HCT116 (cell line): ENCODE results near the gene FNDC3B.

Experiments used
- CTCF ChIP-seq, 3 experiments: fragments of 200-600 bp in 1 of 3; sonication (generic) in 1 of 3; IDR thresholded peaks in 2 of 3; conservative IDR thresholded peaks in 1 of 3; 2 replicates each; pipeline ENCODE4 v1.5.1; 2012 to 2017; ENCODE audit warnings: low read depth in 2 of 3, low read length in 2 of 3, antibody characterized with exemption in 1 of 3, borderline replicate concordance in 1 of 3, control low read depth in 1 of 3, mild to moderate bottlenecking in 1 of 3, mixed read lengths in 1 of 3, mixed run types in 1 of 3, moderate library complexity in 1 of 3; ENCODE audit not compliant: insufficient read depth in 1 of 3
- FOSL1 ChIP-seq: IDR thresholded peaks from 2 replicates; pipeline ENCODE4 v1.6.1; 2012; ENCODE audit warnings: low read depth
- POLR2A ChIP-seq: IDR thresholded peaks from 2 replicates; pipeline ENCODE4 v1.7.0; 2011; ENCODE audit warnings: borderline replicate concordance; ENCODE audit not compliant: insufficient read depth, insufficient read length; ENCODE audit errors: extremely low read depth
- POLR2AphosphoS5 ChIP-seq: IDR thresholded peaks from 2 replicates; pipeline ENCODE4 v1.6.1; 2011; ENCODE audit warnings: mild to moderate bottlenecking, low read depth, low read length, moderate library complexity
- REST ChIP-seq: IDR thresholded peaks from 2 replicates; pipeline ENCODE4 v1.6.1; 2012; ENCODE audit warnings: low read depth
- ZBTB33 ChIP-seq: IDR thresholded peaks from 2 replicates; pipeline ENCODE4 v1.6.1; 2011; ENCODE audit warnings: mild to moderate bottlenecking, low read length, moderate library complexity; ENCODE audit not compliant: insufficient replicate concordance; ENCODE audit errors: extremely low read depth

- TF ChIP-seq CTCF (IDR thresholded peaks at IDR 0.05 in 2 of 3, conservative IDR thresholded peaks at IDR 0.05 in 1 of 3; ENCODE audit: borderline replicate concordance in 1 of 3, insufficient read depth in 1 of 3, low read depth in 2 of 3, low read length in 2 of 3) (no peak), FOSL1 (no peak), POLR2A (no peak), REST (no peak), ZBTB33 (no peak), POLR2AphosphoS5 (no peak)
Measured at GRCh38 chr3:172356427-172356826, 317.0 kb downstream of the FNDC3B start.
